NB4 (cell line): ENCODE results near the gene C16orf92.

ENCODE experiments used
- CTCF ChIP-seq: IDR thresholded peaks from one replicate; pipeline ENCODE4 v1.5.1; 2012; ENCODE audit warnings: low read depth, low read length
- MAX ChIP-seq: IDR thresholded peaks from 2 replicates; pipeline ENCODE4 v1.6.1; 2011; ENCODE audit warnings: low read depth, low read length
- POLR2A ChIP-seq: IDR thresholded peaks from 2 replicates; pipeline ENCODE4 v1.6.1; 2011; ENCODE audit warnings: mild to moderate bottlenecking; ENCODE audit not compliant: insufficient read length; ENCODE audit errors: extremely low read depth

DNA sequence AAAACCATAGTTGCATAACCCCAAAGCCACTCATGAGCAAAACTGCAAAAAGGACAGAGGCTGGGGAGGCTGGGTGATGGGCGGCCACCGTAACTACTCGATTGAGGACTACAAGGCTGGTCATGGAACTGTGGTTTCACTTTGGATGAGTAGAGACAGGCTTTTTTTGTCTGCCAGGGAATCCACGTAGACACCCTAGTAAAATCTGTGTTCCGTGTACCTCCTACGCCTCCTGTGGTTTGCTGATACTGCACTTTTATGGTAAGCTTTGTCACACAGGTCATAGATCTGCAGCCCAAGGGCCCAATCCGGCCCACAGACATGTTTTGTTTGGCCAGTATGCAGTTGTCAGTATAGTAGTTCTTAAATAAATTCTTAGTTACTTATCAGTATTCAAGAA is 10.3 kb downstream of the C16orf92 start:
- no peak for TF ChIP-seq POLR2A
- TF ChIP-seq CTCF, result no peak
- no peak for TF ChIP-seq MAX
